Measurements from ENCODE around the gene EPSTI1.
A peak's percentile ranks its signal among the peaks of the same experiment; 100 is the strongest.

The EPSTI1 gene

DNA sequence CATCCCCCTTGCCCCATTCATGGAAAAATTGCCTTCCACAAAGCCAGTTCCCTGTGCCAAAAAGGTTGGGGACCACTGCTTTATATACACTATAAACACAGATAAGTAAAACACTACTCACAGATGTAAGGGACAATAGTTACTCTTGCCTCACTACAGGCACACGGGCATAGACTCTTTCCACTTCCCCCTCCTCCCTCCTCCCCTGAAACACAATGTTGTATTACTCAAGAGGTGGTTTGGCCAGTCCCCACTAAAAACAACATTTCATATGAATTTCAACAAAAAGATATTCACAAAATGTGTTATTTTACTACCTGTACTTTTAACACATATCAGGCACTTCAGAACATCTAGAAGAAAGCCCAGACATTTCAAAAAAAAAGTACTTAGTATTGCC, 45.1 kb downstream of the EPSTI1 start:
- DNase-seq (ENCODE audit: low read depth in 2 of 2), result peak; percentile 77 to 87
- H3K4me3 ChIP-seq (replicated peaks in 1 of 2; ENCODE audit: low read depth in 2 of 2, low read length in 2 of 2), result no peak overlapping the region
- no peak for TF ChIP-seq CTCF (IDR thresholded peaks at IDR 0.05; ENCODE audit: low read depth, low read length)

GRCh38 chr13:42929886-42930535, 62.0 kb downstream of the EPSTI1 start:
- TF ChIP-seq CTCF (IDR thresholded peaks at IDR 0.05; ENCODE audit: low read depth, low read length), result no peak
- DNase-seq (ENCODE audit: low read depth in 2 of 2), result no peak
- no peak overlapping the region for H3K4me3 ChIP-seq (replicated peaks in 1 of 2; ENCODE audit: low read depth in 2 of 2, low read length in 2 of 2)

DNA sequence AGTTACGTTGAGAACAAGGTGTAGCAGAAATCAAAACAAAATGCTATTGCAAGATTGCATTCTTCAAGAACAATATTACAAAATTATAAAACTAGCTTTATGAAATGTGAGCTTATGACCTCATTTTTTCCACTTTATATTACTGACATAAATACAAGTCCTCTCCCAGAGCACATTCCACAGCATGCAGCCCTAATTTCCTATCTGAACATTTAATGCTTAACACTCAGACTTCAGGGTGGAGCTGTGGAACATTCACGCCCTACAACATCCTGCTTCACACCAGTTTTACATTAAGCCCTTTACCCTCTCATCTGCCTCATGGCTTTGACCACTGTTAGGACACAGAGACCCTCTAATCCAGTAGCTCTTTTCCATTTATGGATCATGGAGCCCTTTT, 65.5 kb downstream of the EPSTI1 start:
- peak; percentile 9 to 52 for DNase-seq (ENCODE audit: low read depth in 2 of 2)
- no peak for TF ChIP-seq CTCF (IDR thresholded peaks at IDR 0.05; ENCODE audit: low read depth, low read length)
- no peak overlapping the region for H3K4me3 ChIP-seq (replicated peaks in 1 of 2; ENCODE audit: low read depth in 2 of 2, low read length in 2 of 2)

- no peak overlapping the region for H3K4me3 ChIP-seq (replicated peaks in 1 of 2; ENCODE audit: low read depth in 2 of 2, low read length in 2 of 2)
- TF ChIP-seq CTCF (IDR thresholded peaks at IDR 0.05; ENCODE audit: low read depth, low read length), result no peak
- no peak for DNase-seq (ENCODE audit: low read depth in 2 of 2)
These were observed 66.0 kb downstream of the EPSTI1 start for GRCh38 chr13:42926043-42926442.

GRCh38 chr13:42925626-42926025, 66.4 kb downstream of the EPSTI1 start:
- no peak for DNase-seq (ENCODE audit: low read depth in 2 of 2)
- TF ChIP-seq CTCF (IDR thresholded peaks at IDR 0.05; ENCODE audit: low read depth, low read length), result no peak
- H3K4me3 ChIP-seq (replicated peaks in 1 of 2; ENCODE audit: low read depth in 2 of 2, low read length in 2 of 2), result no peak overlapping the region

DNA sequence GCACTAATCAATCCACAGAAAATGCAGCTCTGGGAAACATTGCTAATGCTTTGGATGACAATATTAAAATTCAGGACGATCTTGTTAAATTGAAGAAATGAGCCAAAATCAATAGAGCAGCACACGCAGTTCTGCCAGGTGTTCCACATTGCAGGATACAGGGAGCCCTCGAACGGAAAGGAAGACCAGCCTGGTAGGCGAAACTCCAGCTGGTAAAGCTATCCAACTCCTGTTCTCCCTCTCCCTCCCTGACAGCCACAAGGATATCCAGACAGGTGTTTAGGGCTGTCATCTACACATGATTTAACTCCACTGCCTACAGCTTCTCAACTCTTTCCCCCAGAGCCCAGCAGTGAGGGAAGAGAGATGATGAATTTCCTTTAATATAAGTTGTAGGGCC, 67.7 kb downstream of the EPSTI1 start:
- TF ChIP-seq CTCF (IDR thresholded peaks at IDR 0.05; ENCODE audit: low read depth, low read length), result no peak
- no peak for DNase-seq (ENCODE audit: low read depth in 2 of 2)
- no peak overlapping the region for H3K4me3 ChIP-seq (replicated peaks in 1 of 2; ENCODE audit: low read depth in 2 of 2, low read length in 2 of 2)

DNA sequence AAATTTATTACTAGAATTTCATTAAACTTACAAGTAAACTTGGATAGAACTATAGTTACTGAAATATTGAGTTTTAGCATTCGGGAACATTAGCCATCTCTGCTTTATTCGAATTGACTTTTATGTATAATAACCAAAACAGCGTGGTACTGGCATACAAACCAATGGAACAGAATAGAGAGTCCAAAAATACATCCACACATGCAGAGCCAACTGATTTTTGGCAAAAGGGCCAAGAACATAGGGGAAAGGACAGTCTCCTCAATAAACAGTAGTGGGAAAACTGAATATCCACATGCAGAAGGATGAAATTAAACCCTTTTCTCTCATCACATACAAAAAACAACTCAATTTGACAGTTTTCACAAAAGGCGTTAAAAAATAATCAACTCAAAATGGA, 84.3 kb downstream of the EPSTI1 start:
- no peak for DNase-seq (ENCODE audit: low read depth in 2 of 2)
- no peak for TF ChIP-seq CTCF (IDR thresholded peaks at IDR 0.05; ENCODE audit: low read depth, low read length)
- H3K4me3 ChIP-seq (replicated peaks in 1 of 2; ENCODE audit: low read depth in 2 of 2, low read length in 2 of 2), result no peak overlapping the region
